SK-N-MC (cell line): Measurements from ENCODE around the gene PLXNA1.

Experiments used
- EZH2 ChIP-seq: fragments of 200-600 bp; sonication (generic); IDR thresholded peaks from one replicate; pipeline ENCODE4 v1.6.1; 2017; ENCODE audit warnings: antibody characterized with exemption
- POLR2AphosphoS5 ChIP-seq: IDR thresholded peaks from 2 replicates; pipeline ENCODE4 v1.6.1; 2012; ENCODE audit warnings: mild to moderate bottlenecking, low read depth, low read length, borderline replicate concordance

GRCh38 chr3:127003175-127003555, 20.2 kb downstream of the PLXNA1 start:
- TF ChIP-seq POLR2AphosphoS5: no peak
- no peak for TF ChIP-seq EZH2
